ENCODE data around the gene ADGRE3.
A peak's percentile ranks its signal among the peaks of the same experiment; 100 is the strongest.
"Not testable (repeated sequence)": the region's sequence is repeated elsewhere in the genome, so short reads cannot be mapped to it uniquely, and the experiment has no call there.

The ADGRE3 gene

GRCh38 chr19:14629557-14629956 lies 45.1 kb downstream of the ADGRE3 start:
- DNase-seq (ENCODE audit: low spot score) = peak; percentile 30
- POLR2A ChIA-PET (ENCODE audit: low non-redundant PET) = no interaction called here
- H3K27ac ChIP-seq = no peak overlapping the region
- TF ChIP-seq CTCF (conservative IDR thresholded peaks at IDR 0.05; ENCODE audit: low read depth) = no peak
- CTCF ChIA-PET = no interaction called here

GRCh38 chr19:14624491-14624890 lies 50.2 kb downstream of the ADGRE3 start:
- CTCF ChIA-PET = interaction anchor here (0.5 to 0.7 kb wide), 3 partner anchors 51 to 290 kb away, joined by 3 to 5 read pairs (median 3); no protein-coding TSS in a partner anchor
- POLR2A ChIA-PET (ENCODE audit: low non-redundant PET); DNase-seq (ENCODE audit: low spot score); H3K27ac ChIP-seq: not testable (repeated sequence)

- no peak for DNase-seq (ENCODE audit: low spot score)
- POLR2A ChIA-PET (ENCODE audit: low non-redundant PET) = no interaction called here
- no peak for TF ChIP-seq CTCF (conservative IDR thresholded peaks at IDR 0.05; ENCODE audit: low read depth)
- CTCF ChIA-PET = interaction anchor here (0.7 to 1.0 kb wide), 2 partner anchors 15 to 284 kb away, joined by 3 read pairs; no protein-coding TSS in a partner anchor
- H3K27ac ChIP-seq = no peak overlapping the region
These were observed 55.2 kb downstream of the ADGRE3 start for GRCh38 chr19:14619404-14619803.

- TF ChIP-seq CTCF (conservative IDR thresholded peaks at IDR 0.05; ENCODE audit: low read depth) = no peak
- no peak overlapping the region for H3K27ac ChIP-seq
- ChIA-PET CTCF (no interaction called here), POLR2A (ENCODE audit: low non-redundant PET) (no interaction called here)
- no peak for DNase-seq (ENCODE audit: low spot score)
These were observed 58.2 kb downstream of the ADGRE3 start for GRCh38 chr19:14616407-14616806.

GRCh38 chr19:14615623-14616022 lies 59.0 kb downstream of the ADGRE3 start:
- no peak for DNase-seq (ENCODE audit: low spot score)
- CTCF ChIA-PET = interaction anchor here (0.6 to 0.7 kb wide), 2 partner anchors 31 to 42 kb away, joined by 5 read pairs; no protein-coding TSS in a partner anchor
- TF ChIP-seq CTCF (conservative IDR thresholded peaks at IDR 0.05; ENCODE audit: low read depth) = no peak
- POLR2A ChIA-PET (ENCODE audit: low non-redundant PET) = no interaction called here
- H3K27ac ChIP-seq = no peak overlapping the region

GRCh38 chr19:14614099-14614412 lies 60.6 kb downstream of the ADGRE3 start:
- ChIA-PET POLR2A (ENCODE audit: low non-redundant PET) (no interaction called here), CTCF (no interaction called here)
- H3K27ac ChIP-seq = no peak overlapping the region
- TF ChIP-seq CTCF (conservative IDR thresholded peaks at IDR 0.05; ENCODE audit: low read depth) = no peak
- DNase-seq (ENCODE audit: low spot score) = no peak

GRCh38 chr19:14613399-14614098 lies 61.1 kb downstream of the ADGRE3 start:
- POLR2A ChIA-PET (ENCODE audit: low non-redundant PET) = not testable (repeated sequence)

More at GRCh38 chr19:14613399-14614098, 61.1 kb downstream of the ADGRE3 start:
- H3K27ac ChIP-seq; DNase-seq (ENCODE audit: low spot score): not testable (repeated sequence)
- CTCF ChIA-PET = interaction anchor here (0.7 kb wide), 1 partner anchor 749 kb away, joined by 3 read pairs; no protein-coding TSS in a partner anchor

All from RWPE1 (cell line).